Endothelial cell of umbilical vein (primary cell): ENCODE results near the gene ZNF490. TPM values are rescaled to one million over a fixed set of nuclear protein-coding genes. Genes with fewer than 3 reads are reported as not detected.

ENCODE experiments used
- BruUV-seq: library from RNA; stranded (reverse); fragments of 400-500 nt; replicated peaks from 2 replicates; lab custom pipeline; 2021; lab: Mats Ljungman, UMichigan
- CTCF ChIA-PET: fragments of 300-600, 350-600 bp; sonication (Branson Sonifier 250); formaldehyde crosslinking; loops from one replicate; lab custom pipeline; 2021; ENCODE audit warnings: antibody characterized with exemption, inconsistent platforms; lab: Charles Lee
- POLR2A ChIA-PET: fragments of 300-600, 350-600 bp; sonication (Branson Sonifier 250); formaldehyde crosslinking; loops from one replicate; lab custom pipeline; 2021; ENCODE audit warnings: antibody characterized with exemption, inconsistent platforms; lab: Charles Lee
- DNase-seq: peaks from one replicate; pipeline ENCODE4 v3.0.0-alpha.2; 2011; ENCODE audit warnings: low read depth, low spot score
- FAIRE-seq: peaks from 2 replicates; lab custom pipeline; 2011; peaks lifted over from hg19 to GRCh38; lab: Jason Lieb, UNC
- H2AFZ ChIP-seq: 2 replicates; pipeline ENCODE4 v1.6.0; 2012; ENCODE audit warnings: low read depth, low read length, control low read depth, inconsistent platforms
- H3K27ac ChIP-seq: 2 replicates; pipeline ENCODE4 v1.5.1; 2011; ENCODE audit warnings: low read depth, mild to moderate bottlenecking, control low read depth, low read length, moderate library complexity; ENCODE audit not compliant: insufficient read depth
- H3K27me3 ChIP-seq, 2 experiments: 2 replicates each; pipeline versions ENCODE4 v1.6.0 to v1.6.1; 2011; ENCODE audit warnings: low read length in 2 of 2, mixed read lengths in 1 of 2; ENCODE audit not compliant: control insufficient read depth in 2 of 2, insufficient read depth in 2 of 2
- H3K36me3 ChIP-seq, 2 experiments: 2 replicates in 1 of 2; 3 replicates in 1 of 2; pipeline ENCODE4 v1.5.1; 2011; ENCODE audit warnings: low read length in 2 of 2, mild to moderate bottlenecking in 1 of 2, moderate library complexity in 1 of 2; ENCODE audit not compliant: control insufficient read depth in 2 of 2, insufficient read depth in 2 of 2; ENCODE audit errors: extremely low read depth in 1 of 2
- H3K4me1 ChIP-seq: 3 replicates; pipeline ENCODE4 v1.5.1; 2011; ENCODE audit warnings: mild to moderate bottlenecking, low read length; ENCODE audit not compliant: control insufficient read depth, insufficient read depth; ENCODE audit errors: extremely low read depth
- H3K4me2 ChIP-seq: 2 replicates; pipeline ENCODE4 v1.6.1; 2011; ENCODE audit warnings: low read length, control low read depth, mixed read lengths; ENCODE audit not compliant: insufficient read depth
- H3K4me3 ChIP-seq, 3 experiments: fragments of 200-600 bp in 1 of 3; sonication (generic), shearing (Covaris generic) in 1 of 3; replicated peaks in 1 of 3; 2 replicates each; pipeline ENCODE4 v1.5.1; 2011 to 2016; ENCODE audit warnings: control low read depth in 3 of 3, low read length in 3 of 3, mild to moderate bottlenecking in 2 of 3, inconsistent platforms in 1 of 3, low read depth in 1 of 3, moderate library complexity in 1 of 3; ENCODE audit not compliant: insufficient read depth in 1 of 3
- H3K79me2 ChIP-seq: 2 replicates; pipeline ENCODE4 v1.6.0; 2012; ENCODE audit warnings: low read length, inconsistent platforms; ENCODE audit not compliant: control insufficient read depth, insufficient read depth
- H3K9ac ChIP-seq: replicated peaks from 2 replicates; pipeline ENCODE3; 2011; ENCODE audit warnings: low read length, control low read depth; ENCODE audit not compliant: insufficient read depth; ENCODE audit errors: extremely low read depth
- H3K9me1 ChIP-seq: replicated peaks from 3 replicates; pipeline ENCODE4 v1.6.0; 2011; ENCODE audit warnings: mild to moderate bottlenecking, low read length; ENCODE audit not compliant: control insufficient read depth, insufficient read depth; ENCODE audit errors: extremely low read depth
- H3K9me3 ChIP-seq: replicated peaks from 2 replicates; pipeline ENCODE4 v1.5.1; 2012; ENCODE audit warnings: low read length, inconsistent platforms; ENCODE audit not compliant: control insufficient read depth, insufficient read depth
- H4K20me1 ChIP-seq: replicated peaks from 2 replicates; pipeline ENCODE3; 2011; ENCODE audit warnings: mild to moderate bottlenecking, low read length; ENCODE audit not compliant: control insufficient read depth, insufficient read depth; ENCODE audit errors: extremely low read depth
- CTCF ChIP-seq, 2 donors: IDR thresholded peaks; 1 replicate in 1 of 2; 2 replicates in 1 of 2; pipeline ENCODE4 v1.5.1; 2011; ENCODE audit warnings: low read length in 2 of 2, mild to moderate bottlenecking in 2 of 2, moderate library complexity in 2 of 2, control low read depth in 1 of 2, inconsistent platforms in 1 of 2, low read depth in 1 of 2; ENCODE audit not compliant: insufficient read depth in 1 of 2; ENCODE audit errors: extremely low read depth in 1 of 2
- EZH2 ChIP-seq: IDR thresholded peaks from 2 replicates; pipeline ENCODE4 v1.6.1; 2012; ENCODE audit warnings: borderline replicate concordance, low read depth, mild to moderate bottlenecking, moderate library complexity, low read length, inconsistent platforms; ENCODE audit not compliant: severe bottlenecking
- FOS ChIP-seq: IDR thresholded peaks from 2 replicates; pipeline ENCODE4 v1.6.1; 2011; ENCODE audit warnings: mild to moderate bottlenecking, low read length, moderate library complexity, borderline replicate concordance; ENCODE audit not compliant: insufficient read depth
- GATA2 ChIP-seq: IDR thresholded peaks from 2 replicates; pipeline ENCODE4 v1.7.0; 2011; ENCODE audit warnings: low read depth, mild to moderate bottlenecking, moderate library complexity, mixed read lengths, low read length; ENCODE audit not compliant: insufficient read length, insufficient read depth
- JUN ChIP-seq: IDR thresholded peaks from 2 replicates; pipeline ENCODE4 v1.6.1; 2011; ENCODE audit warnings: borderline replicate concordance, low read depth; ENCODE audit not compliant: insufficient read length, insufficient read depth
- MAX ChIP-seq: IDR thresholded peaks from 2 replicates; pipeline ENCODE4 v1.6.1; 2011; ENCODE audit not compliant: insufficient read depth, insufficient read length
- MYC ChIP-seq: IDR thresholded peaks from one replicate; pipeline ENCODE4 v1.6.1; 2011; ENCODE audit warnings: mild to moderate bottlenecking, low read depth, low read length
- POLR2A ChIP-seq: IDR thresholded peaks from 2 replicates; pipeline ENCODE4 v1.6.1; 2012; ENCODE audit warnings: low read depth, mild to moderate bottlenecking, control low read depth, low read length
- POLR2AphosphoS5 ChIP-seq: IDR thresholded peaks from 2 replicates; pipeline ENCODE4 v1.6.1; 2012; ENCODE audit warnings: low read depth, mild to moderate bottlenecking, control low read depth, low read length, moderate library complexity; ENCODE audit not compliant: insufficient read depth
- dilution Hi-C: fragments of 300-500 bp; cut with MboI; formaldehyde crosslinking; loops from one replicate; pipeline ENCODE4 v1.15.0; 2019; ENCODE audit warnings: low sequenced_read_pairs; ENCODE audit not compliant: extremely low pct_ligation_motif_present
- intact Hi-C: fragments of 100-400 bp; cut with micrococcal nuclease; formaldehyde crosslinking; loops from one replicate; pipeline ENCODE4 v1.10.0; 2022
- polyA plus RNA-seq, 4 experiments: library from polyadenylated mRNA; depleted of rRNA in 3 of 4; stranded (reverse) in 3 of 4; unstranded in 1 of 4; fragments of >200 nt; gene quantifications; 2 replicates each; pipeline versions ENCODE4 v1.2.1 to v1.2.3, GENCODE V29; 2011 to 2012; ENCODE audit warnings: missing spikeins in 1 of 4
- total RNA-seq: library from RNA; stranded (reverse); gene quantifications from 2 replicates; pipeline ENCODE4 v1.2.3, GENCODE V29; 2021

The ZNF490 gene
- total and polyA plus RNA-seq, 2 donors (not counting 3 experiments of a cell fraction or from before 2014, with no cell fraction given), result 1.4 to 5.7 TPM

GRCh38 chr19:12546903-12547302 is 63.7 kb downstream of the ZNF490 start:
- H2AFZ ChIP-seq, result no peak overlapping the region
- ChIA-PET POLR2A (no interaction called here), CTCF (no interaction called here)
- TF ChIP-seq GATA2, result no peak
- TF ChIP-seq MYC, result no peak
- TF ChIP-seq CTCF (IDR thresholded peaks at IDR 0.05; ENCODE audit: extremely low read depth in 1 of 2, insufficient read depth in 1 of 2, low read depth in 1 of 2, low read length in 2 of 2), result no peak
- no peak for TF ChIP-seq MAX
- TF ChIP-seq POLR2A, result no peak
- TF ChIP-seq JUN, result no peak
- no peak for TF ChIP-seq EZH2
- TF ChIP-seq FOS, result no peak
- TF ChIP-seq POLR2AphosphoS5, result no peak
- H3K4me2 ChIP-seq, result no peak overlapping the region
- H3K4me1 ChIP-seq, result peaks cover 9% of the 10 kb centered on the region
- DNase-seq, result no peak
- dilution Hi-C loops (no loop called here), intact Hi-C loops (no loop called here)
- peaks cover 26% of the 10 kb centered on the region for H3K79me2 ChIP-seq
- no peaks in the 10 kb centered on the region for H3K36me3 ChIP-seq
- BruUV-seq, result no TSS peak
- H3K9me1 ChIP-seq, result no peaks in the 10 kb centered on the region
- no peaks in the 10 kb centered on the region for H3K9me3 ChIP-seq
- H3K27ac ChIP-seq, result no peak overlapping the region
- no peaks in the 10 kb centered on the region for H3K27me3 ChIP-seq
- FAIRE-seq, result no peak
- no peak overlapping the region for H3K9ac ChIP-seq
- peaks cover 2% of the 10 kb centered on the region for H4K20me1 ChIP-seq
- no peak overlapping the region for H3K4me3 ChIP-seq
